Natural killer cell (primary cell): ENCODE measurements around the gene STK39. TPM values are rescaled to one million over a fixed set of nuclear protein-coding genes. Genes with fewer than 3 reads are reported as not detected.

Experiments
- ATAC-seq, 3 donors: fragments of 150-1000 bp in 2 of 3; fragments of 200-7000 bp in 1 of 3; cut with Tn5 transposase; 1 replicate in 1 of 3; 2 replicates in 2 of 3; pipeline ENCODE4 v1.10.0; 2021; ENCODE audit warnings: mild to moderate bottlenecking in 2 of 3, moderate library complexity in 2 of 3
- DNase-seq, 2 donors: peaks; one replicate each; pipeline versions ENCODE4 v3.0.0 to v3.0.0-alpha.2; 2013 to 2021; ENCODE audit warnings: mixed read lengths in 1 of 2
- H3K27ac ChIP-seq: one replicate; pipeline ENCODE4 v1.5.1; 2013; ENCODE audit warnings: mild to moderate bottlenecking, low read length
- H3K27me3 ChIP-seq: one replicate; pipeline ENCODE4 v1.6.1; 2013; ENCODE audit warnings: low read length; ENCODE audit not compliant: control insufficient read depth, insufficient read depth
- H3K36me3 ChIP-seq: one replicate; pipeline ENCODE4 v1.6.1; 2013; ENCODE audit warnings: low read length; ENCODE audit not compliant: control insufficient read depth, insufficient read depth
- H3K4me1 ChIP-seq: one replicate; pipeline ENCODE4 v1.6.1; 2013; ENCODE audit warnings: low read length; ENCODE audit not compliant: control insufficient read depth, insufficient read depth
- H3K4me3 ChIP-seq: one replicate; pipeline ENCODE4 v1.5.1; 2013; ENCODE audit warnings: low read length
- H3K9me3 ChIP-seq: one replicate; pipeline ENCODE4 v1.6.1; 2013; ENCODE audit warnings: low read length; ENCODE audit not compliant: control insufficient read depth, insufficient read depth
- H3K27ac Mint-ChIP-seq, 2 donors: one replicate each; pipeline ENCODE4 v1.8.0; 2022; ENCODE audit warnings: mild to moderate bottlenecking in 2 of 2, mixed read lengths in 2 of 2, moderate library complexity in 1 of 2
- H3K27me3 Mint-ChIP-seq, 2 donors: one replicate each; pipeline ENCODE4 v1.8.0; 2022; ENCODE audit warnings: low read depth in 2 of 2, mixed read lengths in 2 of 2
- H3K36me3 Mint-ChIP-seq: one replicate; pipeline ENCODE4 v1.8.0; 2022; ENCODE audit warnings: mixed read lengths
- H3K4me1 Mint-ChIP-seq, 2 donors: one replicate each; pipeline ENCODE4 v1.8.0; 2022; ENCODE audit warnings: mixed read lengths in 2 of 2
- H3K4me3 Mint-ChIP-seq: one replicate; pipeline ENCODE4 v1.8.0; 2022; ENCODE audit warnings: mild to moderate bottlenecking, moderate library complexity, mixed read lengths
- H3K9me3 Mint-ChIP-seq, 2 donors: one replicate each; pipeline ENCODE4 v1.8.0; 2022; ENCODE audit warnings: mixed read lengths in 2 of 2
- WGBS: methylation state at CpG from one replicate; pipeline ENCODE4 v1.1.7; 2013; ENCODE audit warnings: missing lambda C conversion rate; ENCODE audit not compliant: insufficient coverage; 5-methylcytosine and 5-hydroxymethylcytosine counted together
- intact Hi-C: fragments of 100-400 bp; cut with micrococcal nuclease; formaldehyde crosslinking; loops from one replicate; pipeline ENCODE4 v1.14.2; 2022
- total RNA-seq, 4 donors: library from RNA; stranded (reverse); fragments of 120-200 nt in 1 of 4; gene quantifications; one replicate each; pipeline versions ENCODE4 v1.2.3 to v1.2.4, GENCODE V29; 2013 to 2022
- TF ChIP-seq, protein P1 (sequence below): fragments of 200-600 bp; IDR thresholded peaks from one replicate; pipeline ENCODE4 v1.8.0; 2022; ENCODE audit warnings: antibody characterized with exemption

The STK39 gene
- total RNA-seq, 3 donors from 2014 or later (not counting 1 experiment from before 2014, with no cell fraction given): 53.3 to 79.3 (median 66.6) TPM

DNA sequence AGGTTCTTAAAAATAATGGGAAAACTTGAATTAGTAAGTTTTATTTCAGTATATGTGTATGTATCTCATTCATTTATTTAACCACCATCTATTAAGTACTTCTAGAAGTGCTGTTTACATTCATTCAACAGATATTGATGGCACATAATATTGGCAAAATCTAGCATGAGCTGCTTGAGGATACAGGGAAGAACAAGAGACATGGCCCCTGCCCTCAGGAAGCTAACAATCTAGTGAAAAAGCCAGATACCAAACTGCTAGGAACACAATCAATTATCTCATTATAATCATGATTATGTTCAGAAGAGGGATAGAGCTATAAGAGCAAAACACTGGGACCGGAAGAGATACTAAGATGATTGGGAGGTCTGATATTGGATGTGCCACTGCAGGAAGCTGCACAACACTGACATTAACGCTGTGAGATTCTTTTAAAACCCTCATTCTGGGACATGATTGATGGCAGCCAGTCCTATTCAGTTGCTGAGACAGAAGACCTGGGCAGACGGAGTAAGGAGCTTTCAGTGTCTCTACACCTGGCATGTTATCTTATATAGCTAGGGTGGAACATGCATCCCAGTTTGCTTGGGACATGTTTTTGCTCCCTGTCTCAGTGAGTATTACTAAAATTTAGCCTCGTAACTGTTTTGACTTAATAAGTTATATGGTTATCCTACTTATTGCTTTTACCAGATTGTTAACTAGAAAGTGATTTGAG is 314.1 kb downstream of the STK39 start:
- Histone ChIP-seq H3K4me3 (no peak overlapping the region), H3K4me1 (no peaks in the 10 kb centered on the region), H3K27ac (no peak overlapping the region), H3K9me3 (no peaks in the 10 kb centered on the region), H3K27me3 (no peaks in the 10 kb centered on the region), H3K36me3 (no peaks in the 10 kb centered on the region)
- Mint-ChIP-seq H3K27me3 (peaks cover 3 to 10% of the 10 kb centered on the region in 2 donors), H3K9me3 (no peaks in the 10 kb centered on the region), H3K27ac (no peak overlapping the region), H3K36me3 (no peaks in the 10 kb centered on the region), H3K4me3 (no peak overlapping the region), H3K4me1 (no peaks in the 10 kb centered on the region)
- 94% methylated on average over 3 of the region's 4 CpGs for WGBS
- TF ChIP-seq, protein P1, sequence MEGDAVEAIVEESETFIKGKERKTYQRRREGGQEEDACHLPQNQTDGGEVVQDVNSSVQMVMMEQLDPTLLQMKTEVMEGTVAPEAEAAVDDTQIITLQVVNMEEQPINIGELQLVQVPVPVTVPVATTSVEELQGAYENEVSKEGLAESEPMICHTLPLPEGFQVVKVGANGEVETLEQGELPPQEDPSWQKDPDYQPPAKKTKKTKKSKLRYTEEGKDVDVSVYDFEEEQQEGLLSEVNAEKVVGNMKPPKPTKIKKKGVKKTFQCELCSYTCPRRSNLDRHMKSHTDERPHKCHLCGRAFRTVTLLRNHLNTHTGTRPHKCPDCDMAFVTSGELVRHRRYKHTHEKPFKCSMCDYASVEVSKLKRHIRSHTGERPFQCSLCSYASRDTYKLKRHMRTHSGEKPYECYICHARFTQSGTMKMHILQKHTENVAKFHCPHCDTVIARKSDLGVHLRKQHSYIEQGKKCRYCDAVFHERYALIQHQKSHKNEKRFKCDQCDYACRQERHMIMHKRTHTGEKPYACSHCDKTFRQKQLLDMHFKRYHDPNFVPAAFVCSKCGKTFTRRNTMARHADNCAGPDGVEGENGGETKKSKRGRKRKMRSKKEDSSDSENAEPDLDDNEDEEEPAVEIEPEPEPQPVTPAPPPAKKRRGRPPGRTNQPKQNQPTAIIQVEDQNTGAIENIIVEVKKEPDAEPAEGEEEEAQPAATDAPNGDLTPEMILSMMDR: no peak
- intact Hi-C loops: no loop called here
- DNase-seq (no peak), ATAC-seq (no peak)

DNA sequence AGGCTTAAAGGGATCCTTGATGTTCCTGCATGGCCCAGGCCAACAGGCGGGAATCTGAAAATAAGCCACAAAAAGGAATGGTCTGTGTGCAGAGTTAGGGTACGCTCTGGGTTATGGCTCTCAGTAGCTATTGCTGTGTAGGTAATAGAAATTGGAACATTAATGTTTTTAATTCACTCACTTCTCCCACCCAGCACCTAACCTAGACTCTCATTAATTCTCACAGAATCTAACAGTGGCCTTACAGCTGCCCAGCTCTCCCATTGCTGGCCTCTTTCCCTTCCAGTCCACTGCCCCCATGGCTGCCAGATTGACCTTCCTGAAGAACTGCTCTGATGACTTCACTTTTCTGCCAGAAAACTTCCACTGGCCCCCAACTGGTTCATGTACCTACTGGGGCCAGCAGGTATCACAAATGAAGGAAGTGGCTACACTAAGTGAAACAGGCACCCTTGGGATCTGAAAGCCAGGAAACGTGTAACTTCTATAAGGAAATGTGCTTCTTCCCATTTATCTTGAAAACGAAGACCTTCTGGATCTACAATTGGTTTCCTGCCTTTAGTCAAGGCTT is 315.2 kb downstream of the STK39 start:
- H3K27ac Mint-ChIP-seq: no peak overlapping the region

DNA sequence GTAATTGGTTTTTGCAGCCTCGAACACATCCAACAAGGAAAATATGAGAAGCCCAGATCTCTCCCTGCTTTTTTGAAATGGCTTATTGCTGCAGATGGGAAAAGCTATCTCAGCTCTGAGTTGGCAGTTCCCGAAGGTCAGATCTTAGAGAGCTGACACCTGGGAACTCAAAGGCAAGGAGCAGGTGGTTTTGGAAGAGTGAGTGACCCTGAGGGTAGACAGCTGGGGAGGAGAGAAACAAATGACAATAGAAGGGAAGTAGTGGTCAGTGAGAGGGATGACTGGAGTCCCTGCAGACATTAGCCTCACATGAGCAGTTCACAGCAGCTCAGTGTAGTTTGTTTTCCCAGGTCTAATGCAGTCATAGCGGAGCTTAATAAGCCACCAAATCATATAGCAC is 317.9 kb downstream of the STK39 start:
- H3K36me3 Mint-ChIP-seq: no peaks in the 10 kb centered on the region
- H3K4me3 Mint-ChIP-seq: no peak overlapping the region
- peaks cover 5 to 21% of the 10 kb centered on the region in 2 donors for H3K27me3 Mint-ChIP-seq
- ATAC-seq (peak in 1 of 3 donors; percentile 25), DNase-seq (no peak)
- H3K27ac Mint-ChIP-seq: no peak overlapping the region
- Histone ChIP-seq H3K27ac (no peak overlapping the region), H3K9me3 (no peaks in the 10 kb centered on the region), H3K36me3 (no peaks in the 10 kb centered on the region), H3K4me1 (no peaks in the 10 kb centered on the region), H3K4me3 (no peak overlapping the region), H3K27me3 (no peaks in the 10 kb centered on the region)
- H3K4me1 Mint-ChIP-seq: no peaks in the 10 kb centered on the region
- WGBS: 86% methylated on average over 3 of the region's 3 CpGs
- TF ChIP-seq, protein P1: no peak
- intact Hi-C loops: no loop called here
- no peaks in the 10 kb centered on the region for H3K9me3 Mint-ChIP-seq

More for the DNA sequence above, 315.2 kb downstream of the STK39 start:
- Mint-ChIP-seq H3K9me3 (no peaks in the 10 kb centered on the region), H3K4me1 (no peaks in the 10 kb centered on the region), H3K36me3 (no peaks in the 10 kb centered on the region), H3K27me3 (peaks cover 3 to 20% of the 10 kb centered on the region in 2 donors), H3K4me3 (no peak overlapping the region)
- H3K4me1 ChIP-seq: no peaks in the 10 kb centered on the region
- H3K36me3 ChIP-seq: no peaks in the 10 kb centered on the region
- no peak for DNase-seq
- intact Hi-C loops: no loop called here
- no peak for ATAC-seq
- H3K4me3 ChIP-seq: no peak overlapping the region
- no peaks in the 10 kb centered on the region for H3K27me3 ChIP-seq
- TF ChIP-seq, protein P1: no peak
- WGBS: 61% methylated on average over 3 of the region's 4 CpGs
- H3K27ac ChIP-seq: no peak overlapping the region
- H3K9me3 ChIP-seq: no peaks in the 10 kb centered on the region
